Astrocyte of the cerebellum (primary cell): ENCODE measurements around the gene CCDC102B.
"Not testable (repeated sequence)": the region's sequence is repeated elsewhere in the genome, so short reads cannot be mapped to it uniquely, and the experiment has no call there.

Experiments used
- DNase-seq: peaks from one replicate; pipeline ENCODE4 v3.0.0-alpha.2; 2011; ENCODE audit warnings: low read depth
- H3K4me3 ChIP-seq: 2 replicates; pipeline ENCODE4 v1.5.1; 2011; ENCODE audit warnings: mild to moderate bottlenecking, low read depth, low read length, moderate library complexity
- CTCF ChIP-seq: IDR thresholded peaks from 2 replicates; pipeline ENCODE4 v1.5.1; 2012; ENCODE audit warnings: low read length, low read depth, moderate library complexity, mild to moderate bottlenecking; ENCODE audit errors: missing control alignments
- in situ Hi-C: cut with HindIII; loops from 2 replicates; pipeline ENCODE4 v1.10.0; 2017; ENCODE audit warnings: low sequenced_read_pairs

Gene CCDC102B

GRCh38 chr18:68772268-68772667 is 25.6 kb upstream of the CCDC102B start:
- in situ Hi-C loops: no loop called here

GRCh38 chr18:68778280-68778886 is 19.5 kb upstream of the CCDC102B start:
- H3K4me3 ChIP-seq: no peak overlapping the region
- in situ Hi-C loops: no loop called here
- DNase-seq: no peak
- no peak for TF ChIP-seq CTCF

More at GRCh38 chr18:68772268-68772667, 25.6 kb upstream of the CCDC102B start:
- no peak overlapping the region for H3K4me3 ChIP-seq
- no peak for TF ChIP-seq CTCF
- DNase-seq: no peak

- no peak overlapping the region for H3K4me3 ChIP-seq
- in situ Hi-C loops: no loop called here
- no peak for TF ChIP-seq CTCF
- no peak for DNase-seq
Observed at GRCh38 chr18:68779169-68779568, 18.7 kb upstream of the CCDC102B start.

- H3K4me3 ChIP-seq: no peak overlapping the region
- DNase-seq: no peak
- no peak for TF ChIP-seq CTCF
- in situ Hi-C loops: no loop called here
Observed at GRCh38 chr18:68780802-68781635, 16.9 kb upstream of the CCDC102B start.

GRCh38 chr18:68783506-68783905 is 14.4 kb upstream of the CCDC102B start:
- no peak overlapping the region for H3K4me3 ChIP-seq
- DNase-seq: no peak
- in situ Hi-C loops: no loop called here
- no peak for TF ChIP-seq CTCF

- TF ChIP-seq CTCF: no peak
- in situ Hi-C loops: no loop called here
- no peak for DNase-seq
- no peak overlapping the region for H3K4me3 ChIP-seq
Observed at GRCh38 chr18:68784071-68784470, 13.8 kb upstream of the CCDC102B start.

- H3K4me3 ChIP-seq, DNase-seq, in situ Hi-C loops: not testable (repeated sequence)
Observed at GRCh38 chr18:68790290-68790689, 7.6 kb upstream of the CCDC102B start.
